Measurements from ENCODE around the gene RHOH. TPM values are rescaled to one million over a fixed set of nuclear protein-coding genes. Genes with fewer than 3 reads are reported as not detected.

RHOH gene
- polyA plus RNA-seq, 1 donor (not counting 4 experiments of a cell fraction or from before 2014, with no cell fraction given) = 0.04 TPM

GRCh38 chr4:40152637-40153036 is 44.2 kb upstream of the RHOH start:
- H3K9me1 ChIP-seq (ENCODE audit: control insufficient read depth, extremely low read depth, insufficient read depth, low read length) = no peaks in the 10 kb centered on the region
- no peak for TF ChIP-seq EZH2 (IDR thresholded peaks at IDR 0.05; ENCODE audit: low read length)
- TF ChIP-seq CTCF (optimal IDR thresholded peaks at IDR 0.05 in 1 of 3, IDR thresholded peaks at IDR 0.05 in 1 of 3, conservative IDR thresholded peaks at IDR 0.05 in 1 of 3; ENCODE audit: extremely low read depth in 1 of 3, insufficient read depth in 2 of 3, low read length in 3 of 3) = no peak
- DNase-seq (ENCODE audit: low read depth, low spot score) (no peak), FAIRE-seq (no peak)
- no peak overlapping the region for H3K9ac ChIP-seq (ENCODE audit: control insufficient read depth, extremely low read depth, insufficient read depth, low read length)
- H2AFZ ChIP-seq (ENCODE audit: control insufficient read depth, low read length) = no peak overlapping the region
- no peaks in the 10 kb centered on the region for H3K79me2 ChIP-seq (ENCODE audit: control insufficient read depth, insufficient read depth, low read length)
- peaks cover 0 to 2% of the 10 kb centered on the region in 2 experiments for H3K36me3 ChIP-seq (ENCODE audit: control insufficient read depth in 2 of 2, extremely low read depth in 1 of 2, insufficient read depth in 2 of 2, low read length in 2 of 2)
- H3K9me3 ChIP-seq (ENCODE audit: control insufficient read depth, low read depth, low read length) = peaks cover 3% of the 10 kb centered on the region
- H3K27me3 ChIP-seq (ENCODE audit: control insufficient read depth, extremely low read depth, insufficient read depth, low read length) = no peaks in the 10 kb centered on the region
- H4K20me1 ChIP-seq (ENCODE audit: control insufficient read depth, extremely low read depth, insufficient read depth, low read length) = no peaks in the 10 kb centered on the region
- H3K4me2 ChIP-seq (ENCODE audit: control insufficient read depth, extremely low read depth, insufficient read depth, low read depth, low read length) = no peak overlapping the region
- dilution Hi-C loops (cut with MboI; ENCODE audit: extremely low pct_ligation_motif_present, low sequenced_read_pairs) = no loop called here
- H3K27ac ChIP-seq (ENCODE audit: control insufficient read depth, insufficient read depth, low read length) = no peak overlapping the region
- no peak overlapping the region for H3K4me3 ChIP-seq (ENCODE audit: control insufficient read depth in 2 of 3, extremely low read depth in 1 of 3, insufficient read depth in 2 of 3, low read depth in 1 of 3, low read length in 3 of 3)
- no peaks in the 10 kb centered on the region for H3K4me1 ChIP-seq (ENCODE audit: control insufficient read depth, extremely low read depth, insufficient read depth, low read length)

GRCh38 chr4:40157436-40157835 is 39.4 kb upstream of the RHOH start:
- no peaks in the 10 kb centered on the region for H3K79me2 ChIP-seq (ENCODE audit: control insufficient read depth, insufficient read depth, low read length)
- TF ChIP-seq CTCF (optimal IDR thresholded peaks at IDR 0.05 in 1 of 3, IDR thresholded peaks at IDR 0.05 in 1 of 3, conservative IDR thresholded peaks at IDR 0.05 in 1 of 3; ENCODE audit: extremely low read depth in 1 of 3, insufficient read depth in 2 of 3, low read length in 3 of 3) = no peak
- TF ChIP-seq EZH2 (IDR thresholded peaks at IDR 0.05; ENCODE audit: low read length) = no peak

More at GRCh38 chr4:40157436-40157835, 39.4 kb upstream of the RHOH start:
- H3K27me3 ChIP-seq (ENCODE audit: control insufficient read depth, extremely low read depth, insufficient read depth, low read length) = no peaks in the 10 kb centered on the region
- H2AFZ ChIP-seq (ENCODE audit: control insufficient read depth, low read length) = no peak overlapping the region
- no peak overlapping the region for H3K4me3 ChIP-seq (ENCODE audit: control insufficient read depth in 2 of 3, extremely low read depth in 1 of 3, insufficient read depth in 2 of 3, low read depth in 1 of 3, low read length in 3 of 3)
- H3K9ac ChIP-seq (ENCODE audit: control insufficient read depth, extremely low read depth, insufficient read depth, low read length) = no peak overlapping the region
- no peak for DNase-seq (ENCODE audit: low read depth, low spot score)
- no peak for FAIRE-seq
- H3K9me3 ChIP-seq (ENCODE audit: control insufficient read depth, low read depth, low read length) = no peaks in the 10 kb centered on the region
- dilution Hi-C loops (cut with MboI; ENCODE audit: extremely low pct_ligation_motif_present, low sequenced_read_pairs) = no loop called here
- H3K36me3 ChIP-seq (ENCODE audit: control insufficient read depth in 2 of 2, extremely low read depth in 1 of 2, insufficient read depth in 2 of 2, low read length in 2 of 2) = no peaks in the 10 kb centered on the region
- H3K4me1 ChIP-seq (ENCODE audit: control insufficient read depth, extremely low read depth, insufficient read depth, low read length) = no peaks in the 10 kb centered on the region
- no peak overlapping the region for H3K27ac ChIP-seq (ENCODE audit: control insufficient read depth, insufficient read depth, low read length)
- H3K4me2 ChIP-seq (ENCODE audit: control insufficient read depth, extremely low read depth, insufficient read depth, low read depth, low read length) = no peak overlapping the region
- no peaks in the 10 kb centered on the region for H3K9me1 ChIP-seq (ENCODE audit: control insufficient read depth, extremely low read depth, insufficient read depth, low read length)
- no peaks in the 10 kb centered on the region for H4K20me1 ChIP-seq (ENCODE audit: control insufficient read depth, extremely low read depth, insufficient read depth, low read length)

Measured in keratinocyte (primary cell).